Suprapubic skin (tissue), 3 donors: ENCODE data around the gene HCRT.

Source experiments
- POLR2A ChIP-seq, 2 donors: fragments of 450-650 bp; IDR thresholded peaks; one replicate each; pipeline ENCODE4 v1.6.1; 2017; ENCODE audit warnings: antibody characterized with exemption in 2 of 2, mild to moderate bottlenecking in 2 of 2, moderate library complexity in 2 of 2
- TF ChIP-seq, protein P1 (sequence below), 2 donors: fragments of 200-600 bp in 1 of 2; fragments of 450-650 bp in 1 of 2; sonication (generic) in 1 of 2; IDR thresholded peaks; one replicate each; pipeline ENCODE4 v1.5.1; 2016 to 2019; ENCODE audit warnings: antibody characterized with exemption in 2 of 2, mild to moderate bottlenecking in 1 of 2, moderate library complexity in 1 of 2

DNA sequence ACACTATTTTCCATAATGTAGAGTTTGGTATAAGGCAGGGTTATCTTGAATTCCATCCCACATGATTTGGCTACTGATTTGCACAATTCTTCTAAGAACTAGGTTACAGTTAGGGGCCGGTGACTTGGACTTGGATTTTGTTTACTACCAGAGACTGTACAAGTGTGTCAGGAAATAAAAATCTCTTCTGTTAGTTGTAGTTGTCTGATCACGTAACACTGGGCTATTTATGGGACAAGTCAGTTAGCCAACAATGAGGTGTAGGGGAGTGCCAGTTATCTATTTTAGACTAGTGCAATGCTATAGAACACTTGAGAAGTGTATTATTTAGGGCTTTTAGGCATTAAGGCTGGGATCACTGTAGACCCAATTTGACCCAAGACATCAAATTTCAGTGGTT lies 48.7 kb upstream of the HCRT start:
- TF ChIP-seq POLR2A (IDR thresholded peaks at IDR 0.05), result no peak
- TF ChIP-seq, protein P1, sequence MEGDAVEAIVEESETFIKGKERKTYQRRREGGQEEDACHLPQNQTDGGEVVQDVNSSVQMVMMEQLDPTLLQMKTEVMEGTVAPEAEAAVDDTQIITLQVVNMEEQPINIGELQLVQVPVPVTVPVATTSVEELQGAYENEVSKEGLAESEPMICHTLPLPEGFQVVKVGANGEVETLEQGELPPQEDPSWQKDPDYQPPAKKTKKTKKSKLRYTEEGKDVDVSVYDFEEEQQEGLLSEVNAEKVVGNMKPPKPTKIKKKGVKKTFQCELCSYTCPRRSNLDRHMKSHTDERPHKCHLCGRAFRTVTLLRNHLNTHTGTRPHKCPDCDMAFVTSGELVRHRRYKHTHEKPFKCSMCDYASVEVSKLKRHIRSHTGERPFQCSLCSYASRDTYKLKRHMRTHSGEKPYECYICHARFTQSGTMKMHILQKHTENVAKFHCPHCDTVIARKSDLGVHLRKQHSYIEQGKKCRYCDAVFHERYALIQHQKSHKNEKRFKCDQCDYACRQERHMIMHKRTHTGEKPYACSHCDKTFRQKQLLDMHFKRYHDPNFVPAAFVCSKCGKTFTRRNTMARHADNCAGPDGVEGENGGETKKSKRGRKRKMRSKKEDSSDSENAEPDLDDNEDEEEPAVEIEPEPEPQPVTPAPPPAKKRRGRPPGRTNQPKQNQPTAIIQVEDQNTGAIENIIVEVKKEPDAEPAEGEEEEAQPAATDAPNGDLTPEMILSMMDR (IDR thresholded peaks at IDR 0.05), result no peak
